ENCODE data around the gene KIRREL3.

KIRREL3 gene

GRCh38 chr11:126420698-126421256 lies 579.8 kb downstream of the KIRREL3 start:
- TF ChIP-seq CTCF (conservative IDR thresholded peaks at IDR 0.05; ENCODE audit: low read length): no peak
- DNase-seq (ENCODE audit: low read depth): no peak
- no peak overlapping the region for H3K4me3 ChIP-seq (ENCODE audit: low read length)

- DNase-seq (ENCODE audit: low read depth): no peak
- H3K4me3 ChIP-seq (ENCODE audit: low read length): no peak overlapping the region
- TF ChIP-seq CTCF (conservative IDR thresholded peaks at IDR 0.05; ENCODE audit: low read length): no peak
Observed at GRCh38 chr11:126419801-126420697, 580.5 kb downstream of the KIRREL3 start.

- DNase-seq (ENCODE audit: low read depth): no peak
- no peak overlapping the region for H3K4me3 ChIP-seq (ENCODE audit: low read length)
- TF ChIP-seq CTCF (conservative IDR thresholded peaks at IDR 0.05; ENCODE audit: low read length): no peak
Observed at GRCh38 chr11:126418887-126419286, 581.7 kb downstream of the KIRREL3 start.

GRCh38 chr11:126417091-126417862 lies 583.3 kb downstream of the KIRREL3 start:
- DNase-seq (ENCODE audit: low read depth): no peak
- H3K4me3 ChIP-seq (ENCODE audit: low read length): peak overlapping the region; percentile 51
- TF ChIP-seq CTCF (conservative IDR thresholded peaks at IDR 0.05; ENCODE audit: low read length): no peak

- TF ChIP-seq CTCF (conservative IDR thresholded peaks at IDR 0.05; ENCODE audit: low read length): no peak
- peak; percentile 81 for DNase-seq (ENCODE audit: low read depth)
- H3K4me3 ChIP-seq (ENCODE audit: low read length): peak overlapping the region; percentile 51
Observed at GRCh38 chr11:126416542-126417090, 584.0 kb downstream of the KIRREL3 start.

- TF ChIP-seq CTCF (conservative IDR thresholded peaks at IDR 0.05; ENCODE audit: low read length): no peak
- DNase-seq (ENCODE audit: low read depth): peak; percentile 60
- H3K4me3 ChIP-seq (ENCODE audit: low read length): peak overlapping the region; percentile 51
Observed at GRCh38 chr11:126415669-126416420, 584.7 kb downstream of the KIRREL3 start.

All from AG10803 (cell line).